D721Med (cell line): ENCODE data around the gene TIAL1.

Experiments
- DNase-seq: peaks from one replicate; pipeline ENCODE4 v3.0.0; 2011; ENCODE audit warnings: low spot score; ENCODE audit not compliant: insufficient read length
- FAIRE-seq: peaks from 2 replicates; lab custom pipeline; 2011; peaks lifted over from hg19 to GRCh38; lab: Jason Lieb, UNC
- TF ChIP-seq, protein P1 (sequence below): IDR thresholded peaks from 2 replicates; pipeline ENCODE4 v1.5.1; 2012; ENCODE audit warnings: mild to moderate bottlenecking, control low read depth; ENCODE audit not compliant: insufficient read depth; ENCODE audit errors: missing control alignments

TIAL1 gene

DNA sequence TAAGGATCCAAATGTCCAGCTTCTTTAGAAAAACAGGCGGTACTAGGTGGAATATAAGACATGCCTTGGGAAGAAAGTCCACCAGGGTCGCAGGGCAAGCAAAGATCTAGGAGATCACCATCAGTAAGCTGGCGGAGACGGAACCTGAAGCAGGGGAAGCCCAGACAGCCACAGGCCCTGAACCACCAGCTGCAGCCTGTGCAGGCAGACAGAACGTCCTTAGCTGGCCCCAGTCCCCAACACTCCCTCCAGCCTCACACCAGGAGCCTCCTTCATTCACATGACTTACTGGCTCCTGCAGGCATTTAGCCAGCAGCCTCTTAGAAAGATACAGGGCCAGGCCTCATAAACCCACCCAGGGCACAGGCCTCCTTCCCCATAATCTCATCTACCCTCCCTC lies 71.6 kb downstream of the TIAL1 start:
- DNase-seq (no peak), FAIRE-seq (no peak)
- TF ChIP-seq, protein P1, sequence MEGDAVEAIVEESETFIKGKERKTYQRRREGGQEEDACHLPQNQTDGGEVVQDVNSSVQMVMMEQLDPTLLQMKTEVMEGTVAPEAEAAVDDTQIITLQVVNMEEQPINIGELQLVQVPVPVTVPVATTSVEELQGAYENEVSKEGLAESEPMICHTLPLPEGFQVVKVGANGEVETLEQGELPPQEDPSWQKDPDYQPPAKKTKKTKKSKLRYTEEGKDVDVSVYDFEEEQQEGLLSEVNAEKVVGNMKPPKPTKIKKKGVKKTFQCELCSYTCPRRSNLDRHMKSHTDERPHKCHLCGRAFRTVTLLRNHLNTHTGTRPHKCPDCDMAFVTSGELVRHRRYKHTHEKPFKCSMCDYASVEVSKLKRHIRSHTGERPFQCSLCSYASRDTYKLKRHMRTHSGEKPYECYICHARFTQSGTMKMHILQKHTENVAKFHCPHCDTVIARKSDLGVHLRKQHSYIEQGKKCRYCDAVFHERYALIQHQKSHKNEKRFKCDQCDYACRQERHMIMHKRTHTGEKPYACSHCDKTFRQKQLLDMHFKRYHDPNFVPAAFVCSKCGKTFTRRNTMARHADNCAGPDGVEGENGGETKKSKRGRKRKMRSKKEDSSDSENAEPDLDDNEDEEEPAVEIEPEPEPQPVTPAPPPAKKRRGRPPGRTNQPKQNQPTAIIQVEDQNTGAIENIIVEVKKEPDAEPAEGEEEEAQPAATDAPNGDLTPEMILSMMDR, result no peak

DNA sequence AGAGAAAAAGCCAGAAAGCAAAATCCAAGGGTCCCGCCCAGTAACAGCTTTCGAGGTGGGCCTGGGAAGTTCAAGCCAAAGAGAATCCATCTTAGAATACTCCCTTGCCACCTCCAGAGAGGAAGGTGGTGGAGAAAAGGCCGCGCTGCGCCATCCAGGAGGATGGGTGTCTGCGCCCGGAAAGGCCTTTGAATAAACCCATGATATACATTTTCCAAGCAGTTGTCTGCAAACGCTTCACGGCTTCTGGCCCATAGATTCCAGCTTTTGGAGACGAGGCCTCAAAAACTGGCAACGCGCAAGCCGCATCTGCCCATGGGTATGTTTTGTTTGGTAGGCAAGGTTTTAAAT lies 72.1 kb downstream of the TIAL1 start:
- DNase-seq, result no peak
- no peak for FAIRE-seq
- TF ChIP-seq, protein P1, result no peak

DNA sequence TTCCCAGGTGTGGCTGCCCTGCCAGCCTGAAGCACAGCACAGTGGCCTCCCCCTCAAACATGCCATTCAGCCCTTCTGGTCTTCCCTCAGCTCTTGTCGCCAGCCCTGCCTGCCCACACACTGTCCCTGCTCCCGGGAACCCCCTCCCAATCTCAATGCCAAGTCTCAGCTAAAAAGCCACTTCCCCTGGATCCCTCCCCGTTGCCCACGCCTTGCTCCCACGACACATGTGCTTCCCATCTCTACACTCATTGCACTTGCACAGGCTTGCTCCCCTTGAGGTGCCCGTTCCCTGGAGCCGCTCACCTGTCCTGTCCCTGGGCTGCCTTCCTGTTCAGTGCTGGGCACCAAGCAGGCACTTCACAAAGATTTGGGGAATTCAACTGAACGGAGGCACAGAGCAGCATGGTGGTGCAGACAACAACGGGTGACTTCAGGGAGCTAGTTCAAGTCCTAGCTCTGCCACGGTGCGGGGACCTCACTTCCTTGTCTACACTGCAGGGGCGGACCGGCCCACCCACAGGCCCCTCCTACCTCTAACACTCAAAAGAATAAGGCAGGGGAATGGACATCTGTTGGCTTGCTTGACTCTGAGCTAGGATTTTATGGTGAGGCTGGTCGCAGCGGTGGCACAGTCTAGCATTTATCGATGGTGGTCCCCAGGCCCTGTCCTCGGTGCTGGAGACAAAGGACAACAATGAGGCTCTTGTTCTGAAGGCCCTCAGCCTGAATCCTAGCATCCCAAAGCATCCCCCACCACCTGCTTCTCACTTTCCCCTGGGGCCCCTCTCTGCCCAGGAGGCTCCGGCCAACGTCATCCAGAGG lies 72.7 kb downstream of the TIAL1 start:
- DNase-seq (no peak), FAIRE-seq (no peak)
- TF ChIP-seq, protein P1, result no peak
